Ectodermal cell (in vitro differentiated cells): ENCODE data around the gene HP1BP3.

ENCODE experiments used
- H3K27ac ChIP-seq: 2 replicates; pipeline ENCODE4 v1.7.0; 2013; ENCODE audit warnings: mild to moderate bottlenecking, low read depth, low read length; ENCODE audit not compliant: insufficient read depth, poor library complexity, severe bottlenecking
- H3K27me3 ChIP-seq: 2 replicates; pipeline ENCODE4 v1.7.0; 2013; ENCODE audit warnings: mild to moderate bottlenecking, low read length; ENCODE audit not compliant: insufficient read depth, control insufficient read depth, poor library complexity, severe bottlenecking
- H3K36me3 ChIP-seq: one replicate; pipeline ENCODE4 v1.7.0; 2013; ENCODE audit warnings: low read length; ENCODE audit not compliant: control insufficient read depth, insufficient read depth
- H3K4me1 ChIP-seq: one replicate; pipeline ENCODE4 v1.7.0; 2013; ENCODE audit warnings: low read length; ENCODE audit not compliant: control insufficient read depth, insufficient read depth
- H3K4me3 ChIP-seq: 2 replicates; pipeline ENCODE4 v1.7.0; 2013; ENCODE audit warnings: low read depth, low read length, control low read depth; ENCODE audit not compliant: insufficient read depth
- H3K9me3 ChIP-seq: 2 replicates; pipeline ENCODE4 v1.7.0; 2013; ENCODE audit warnings: mild to moderate bottlenecking, low read length, moderate library complexity; ENCODE audit not compliant: control insufficient read depth
- WGBS, 2 experiments: methylation state at CpG; one replicate each; pipeline ENCODE4 v1.1.7; 2013; ENCODE audit warnings: missing lambda C conversion rate in 2 of 2; 5-methylcytosine and 5-hydroxymethylcytosine counted together

The HP1BP3 gene

DNA sequence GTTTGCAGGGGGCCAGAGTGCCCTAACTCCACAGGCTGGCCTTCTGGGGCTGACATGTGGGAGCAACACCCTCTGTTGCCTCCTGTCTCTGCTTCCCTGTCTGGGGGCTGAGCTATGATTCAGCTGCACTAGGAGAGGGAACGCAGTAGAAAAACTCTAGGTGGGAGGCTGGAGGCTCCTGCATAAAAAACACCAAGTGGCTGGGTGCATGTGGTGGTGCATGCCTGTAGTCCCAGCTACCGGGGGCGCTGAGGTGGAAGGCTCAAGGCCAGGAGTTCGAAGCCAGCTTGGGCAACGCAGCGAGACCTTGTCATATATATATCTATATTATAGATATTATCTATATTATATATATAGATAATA is 74.9 kb downstream of the HP1BP3 start:
- no peaks in the 10 kb centered on the region for H3K36me3 ChIP-seq
- H3K4me1 ChIP-seq, result peaks cover 12% of the 10 kb centered on the region
- no peaks in the 10 kb centered on the region for H3K9me3 ChIP-seq
- H3K27ac ChIP-seq, result peak overlapping the region; percentile 30
- H3K4me3 ChIP-seq, result no peak overlapping the region
- H3K27me3 ChIP-seq, result peaks cover 6% of the 10 kb centered on the region
- 91 to 96% methylated on average over 3 of the region's 6 CpGs for WGBS, 2 experiments

DNA sequence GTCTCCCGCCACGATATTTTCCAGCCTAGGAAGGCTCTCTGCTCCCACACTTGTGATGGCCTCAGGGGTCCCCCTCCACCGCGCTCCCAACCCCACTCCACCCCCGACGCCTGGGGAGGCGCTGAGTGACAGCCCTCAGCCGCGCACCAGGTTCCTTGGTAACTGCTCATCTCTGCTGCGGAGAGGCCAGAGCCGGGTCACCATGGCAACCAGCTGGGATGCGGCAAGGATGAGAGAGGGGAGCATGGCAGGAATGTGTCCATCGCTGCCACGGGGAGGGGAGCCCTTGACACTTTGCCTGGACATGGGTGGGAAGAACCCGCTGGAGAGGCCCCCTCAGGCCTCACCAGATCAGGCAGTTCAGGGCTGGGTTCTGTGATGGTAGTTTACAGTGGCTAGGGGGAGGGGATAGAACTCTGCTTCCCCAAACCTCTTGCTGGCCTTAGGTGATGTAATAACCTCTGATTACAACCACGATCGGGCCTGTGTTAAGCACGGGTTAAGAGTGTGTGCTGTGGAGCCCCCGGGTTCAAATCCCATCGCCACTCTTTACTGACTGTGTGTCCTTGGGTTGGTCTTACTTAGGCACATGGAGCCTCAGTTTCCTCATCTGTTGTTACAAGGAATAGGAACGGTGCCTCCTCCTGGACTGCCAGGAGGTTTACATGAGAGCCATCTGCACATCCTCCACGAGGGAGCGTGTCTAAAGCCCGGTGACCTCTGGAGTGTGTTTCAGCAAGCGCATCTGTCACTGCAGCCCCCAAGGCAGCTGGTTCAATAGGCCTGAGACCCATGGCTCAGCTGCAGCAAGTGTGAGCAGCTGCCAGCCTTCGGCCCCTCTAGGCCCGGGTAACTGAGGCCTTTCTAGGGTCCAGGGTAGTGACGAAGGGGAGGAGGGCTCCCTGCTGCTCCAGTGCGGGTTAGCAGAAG is 75.6 kb downstream of the HP1BP3 start:
- no peak overlapping the region for H3K4me3 ChIP-seq
- peak overlapping the region; percentile 30 for H3K27ac ChIP-seq
- no peaks in the 10 kb centered on the region for H3K27me3 ChIP-seq
- WGBS, 2 experiments, result 77 to 83% methylated on average over 29 of the region's 29 CpGs
- no peaks in the 10 kb centered on the region for H3K9me3 ChIP-seq
- no peaks in the 10 kb centered on the region for H3K36me3 ChIP-seq
- H3K4me1 ChIP-seq, result peaks cover 12% of the 10 kb centered on the region

GRCh38 chr1:20710469-20711284 is 76.4 kb downstream of the HP1BP3 start:
- Histone ChIP-seq H3K4me3 (no peak overlapping the region), H3K27me3 (no peaks in the 10 kb centered on the region), H3K9me3 (no peaks in the 10 kb centered on the region), H3K27ac (peak overlapping the region; percentile 69), H3K36me3 (no peaks in the 10 kb centered on the region), H3K4me1 (peaks cover 12% of the 10 kb centered on the region)
- WGBS, 2 experiments, result 83 to 86% methylated on average over 18 of the region's 18 CpGs

DNA sequence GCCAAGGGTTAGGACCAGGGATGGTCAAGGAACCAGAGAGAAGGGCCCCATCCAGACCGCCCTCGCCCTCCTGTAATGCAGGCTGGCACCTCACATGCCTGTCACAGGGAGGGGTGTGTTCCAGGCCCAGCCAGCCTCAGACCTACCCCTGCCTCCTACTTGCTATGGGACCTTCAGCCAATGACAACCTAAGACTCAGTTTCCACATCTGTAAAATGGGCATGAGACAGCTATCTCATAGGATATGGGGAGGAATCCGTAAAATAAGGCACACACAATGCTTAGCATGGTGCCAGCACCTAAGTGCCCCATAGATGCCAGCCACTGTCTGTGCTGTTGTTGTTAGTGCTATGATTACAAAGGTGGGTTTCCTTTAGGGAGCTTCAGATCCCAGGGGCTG is 77.2 kb downstream of the HP1BP3 start:
- H3K4me1 ChIP-seq, result peaks cover 12% of the 10 kb centered on the region
- no peaks in the 10 kb centered on the region for H3K36me3 ChIP-seq
- no peak overlapping the region for H3K27ac ChIP-seq

GRCh38 chr1:20708891-20709290 is 78.2 kb downstream of the HP1BP3 start:
- no peaks in the 10 kb centered on the region for H3K9me3 ChIP-seq
- no peaks in the 10 kb centered on the region for H3K27me3 ChIP-seq
- H3K36me3 ChIP-seq, result no peaks in the 10 kb centered on the region
- 87 to 88% methylated on average over 5 of the region's 5 CpGs for WGBS, 2 experiments
- no peak overlapping the region for H3K4me3 ChIP-seq
- H3K4me1 ChIP-seq, result peaks cover 12% of the 10 kb centered on the region
- H3K27ac ChIP-seq, result no peak overlapping the region

More for the DNA sequence above, 77.2 kb downstream of the HP1BP3 start:
- 95 to 98% methylated on average over 3 of the region's 3 CpGs for WGBS, 2 experiments
- Histone ChIP-seq H3K9me3 (no peaks in the 10 kb centered on the region), H3K27me3 (no peaks in the 10 kb centered on the region), H3K4me3 (no peak overlapping the region)

- WGBS, 2 experiments, result 90 to 92% methylated on average over 6 of the region's 6 CpGs
- no peaks in the 10 kb centered on the region for H3K36me3 ChIP-seq
- H3K27me3 ChIP-seq, result no peaks in the 10 kb centered on the region
- no peaks in the 10 kb centered on the region for H3K9me3 ChIP-seq
- H3K27ac ChIP-seq, result no peak overlapping the region
- no peak overlapping the region for H3K4me3 ChIP-seq
- peaks cover 12% of the 10 kb centered on the region for H3K4me1 ChIP-seq
Observed at GRCh38 chr1:20708057-20708456, 79.0 kb downstream of the HP1BP3 start.

DNA sequence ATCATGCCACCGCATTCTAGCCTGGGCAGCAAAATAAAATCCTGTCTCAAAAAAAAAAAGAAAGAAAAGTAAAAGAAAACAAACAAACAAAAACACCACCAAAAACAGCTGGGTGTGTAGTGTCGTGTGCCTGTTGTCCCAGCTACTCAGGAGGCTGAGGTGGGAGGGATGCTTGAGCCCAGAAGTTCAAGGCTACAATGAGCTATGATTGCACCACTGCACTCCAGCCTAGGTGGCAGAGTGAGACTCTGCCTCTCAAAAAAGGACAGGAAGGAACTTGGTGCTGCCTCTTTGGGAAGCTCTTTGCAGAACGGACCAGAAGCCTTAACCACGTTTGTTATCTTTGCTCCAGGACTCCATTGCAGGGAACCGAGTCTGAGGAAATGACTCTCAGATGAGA is 80.3 kb downstream of the HP1BP3 start:
- H3K27ac ChIP-seq, result no peak overlapping the region
- H3K4me1 ChIP-seq, result peaks cover 8% of the 10 kb centered on the region
- no peak overlapping the region for H3K4me3 ChIP-seq
- H3K36me3 ChIP-seq, result no peaks in the 10 kb centered on the region
- WGBS, 2 experiments, result 90 to 91% methylated on average over 5 of the region's 5 CpGs
- no peaks in the 10 kb centered on the region for H3K9me3 ChIP-seq
- no peaks in the 10 kb centered on the region for H3K27me3 ChIP-seq

- no peaks in the 10 kb centered on the region for H3K27me3 ChIP-seq
- no peak overlapping the region for H3K27ac ChIP-seq
- H3K9me3 ChIP-seq, result no peaks in the 10 kb centered on the region
- 94 to 96% methylated on average over 15 of the region's 15 CpGs for WGBS, 2 experiments
- H3K4me1 ChIP-seq, result no peaks in the 10 kb centered on the region
- no peak overlapping the region for H3K4me3 ChIP-seq
- no peaks in the 10 kb centered on the region for H3K36me3 ChIP-seq
Observed at GRCh38 chr1:20705203-20705755, 81.8 kb downstream of the HP1BP3 start.

DNA sequence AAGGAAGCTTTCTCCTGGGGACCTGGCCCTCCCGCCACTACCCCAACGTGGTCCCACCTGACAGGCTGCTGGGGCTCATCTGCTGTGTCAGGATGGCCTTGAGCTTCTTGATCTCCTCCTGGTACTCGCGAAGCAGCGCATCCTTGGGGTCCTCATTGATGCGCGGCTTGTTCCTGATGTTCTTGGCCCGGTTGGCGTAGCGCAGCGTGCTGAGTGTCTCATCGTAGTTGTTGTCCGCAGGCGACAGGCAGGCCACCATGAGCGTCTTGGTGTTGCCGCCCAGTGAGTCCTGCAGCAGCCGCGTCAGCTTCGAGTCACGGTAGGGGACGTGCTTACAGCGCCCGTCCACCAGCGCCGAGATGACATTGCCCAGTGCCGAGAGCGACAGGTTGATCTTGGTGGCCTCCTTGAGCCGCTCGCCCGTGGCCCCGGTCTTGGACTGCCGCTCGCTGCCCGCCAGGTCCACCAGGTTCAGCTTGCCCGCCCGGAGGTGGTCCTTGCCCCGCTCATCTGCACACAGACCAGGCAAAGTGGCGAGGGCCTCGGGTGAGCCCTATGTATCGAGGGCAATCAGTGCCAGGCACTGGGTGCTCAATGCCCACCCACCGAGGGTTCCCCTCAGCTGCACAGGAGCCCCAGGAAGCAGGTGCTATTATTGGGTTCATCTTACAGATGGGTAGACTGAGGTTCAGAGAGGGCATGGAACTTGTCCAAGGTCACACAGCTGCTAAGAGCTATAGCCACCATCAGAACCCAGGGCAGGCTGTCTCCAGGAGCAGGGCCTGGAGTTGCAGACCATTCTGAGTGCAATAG is 82.5 kb downstream of the HP1BP3 start:
- no peaks in the 10 kb centered on the region for H3K27me3 ChIP-seq
- no peaks in the 10 kb centered on the region for H3K36me3 ChIP-seq
- H3K4me1 ChIP-seq, result no peaks in the 10 kb centered on the region
- H3K4me3 ChIP-seq, result no peak overlapping the region
- 96% methylated on average over 41 of the region's 41 CpGs for WGBS, 2 experiments
- no peaks in the 10 kb centered on the region for H3K9me3 ChIP-seq
- H3K27ac ChIP-seq, result no peak overlapping the region
